NCI-H345 treated with DMSO at 0.1 percent for 48 hours (cell line): ENCODE data around the gene SNPH.

ENCODE experiments used
- DNase-seq: peaks from one replicate; lab custom pipeline; 2025; ENCODE audit not compliant: unreplicated experiment; lab: John Stamatoyannopoulos, UW

The SNPH gene

GRCh38 chr20:1264727-1265126 lies 1.4 kb upstream of the SNPH start:
- no peak for DNase-seq

- no peak for DNase-seq
Observed at GRCh38 chr20:1265226-1265915, 723 bp upstream of the SNPH start.

- no peak for DNase-seq
Observed at GRCh38 chr20:1265916-1266166, 253 bp upstream of the SNPH start.

- no peak for DNase-seq
Observed at GRCh38 chr20:1267161-1267560, 1.1 kb downstream of the SNPH start.

GRCh38 chr20:1267809-1268374 lies 1.8 kb downstream of the SNPH start:
- DNase-seq, result no peak

GRCh38 chr20:1269235-1269634 lies 3.1 kb downstream of the SNPH start:
- no peak for DNase-seq

GRCh38 chr20:1269850-1270249 lies 3.8 kb downstream of the SNPH start:
- no peak for DNase-seq

GRCh38 chr20:1272368-1273100 lies 6.4 kb downstream of the SNPH start:
- DNase-seq, result no peak

- DNase-seq, result no peak
Observed at GRCh38 chr20:1273366-1273765, 7.3 kb downstream of the SNPH start.

GRCh38 chr20:1274485-1275311 lies 8.6 kb downstream of the SNPH start:
- peak; percentile 99 for DNase-seq

GRCh38 chr20:1275919-1276318 lies 9.8 kb downstream of the SNPH start:
- DNase-seq, result no peak

- DNase-seq, result no peak
Observed at GRCh38 chr20:1277529-1278322, 11.6 kb downstream of the SNPH start.

- DNase-seq, result no peak
Observed at GRCh38 chr20:1278993-1279392, 12.9 kb downstream of the SNPH start.

- no peak for DNase-seq
Observed at GRCh38 chr20:1280195-1281102, 14.4 kb downstream of the SNPH start.

- peak; percentile 90 for DNase-seq
Observed at GRCh38 chr20:1281279-1282057, 15.4 kb downstream of the SNPH start.

GRCh38 chr20:1282966-1283365 lies 16.9 kb downstream of the SNPH start:
- no peak for DNase-seq

GRCh38 chr20:1283522-1284510 lies 17.7 kb downstream of the SNPH start:
- no peak for DNase-seq
